ENCODE results near the gene LAMTOR2. TPM values are rescaled to one million over a fixed set of nuclear protein-coding genes. Genes with fewer than 3 reads are reported as not detected.
A peak's percentile ranks its signal among the peaks of the same experiment; 100 is the strongest.
"Not testable (repeated sequence)": the region's sequence is repeated elsewhere in the genome, so short reads cannot be mapped to it uniquely, and the experiment has no call there.

Gene LAMTOR2
- total and polyA plus RNA-seq, 2 of the 4 experiments (the other 2 are of a cell fraction) = 50.0 to 89.0 TPM

- Histone ChIP-seq H2AK9ac (replicated peaks; ENCODE audit: low read depth, low read length, poor library complexity) (no peak overlapping the region), H3K4me1 (ENCODE audit: control insufficient read depth, insufficient read depth, low read length) (peaks cover 9% of the 10 kb centered on the region), H3K4ac (ENCODE audit: low read depth, low read length) (no peak overlapping the region), H2BK120ac (ENCODE audit: low read depth, low read length) (no peak overlapping the region), H3K4me2 (ENCODE audit: low read depth, low read length) (no peak overlapping the region), H3K27ac (ENCODE audit: insufficient read depth, low read length) (no peak overlapping the region), H2BK5ac (ENCODE audit: low read depth, low read length, poor library complexity, severe bottlenecking) (no peak overlapping the region), H2AFZ (replicated peaks; ENCODE audit: low read length, poor library complexity) (no peak overlapping the region), H3K9me1 (ENCODE audit: insufficient read depth, low read length) (peaks cover 9% of the 10 kb centered on the region), H3K27me3 (ENCODE audit: control insufficient read depth, insufficient read depth, low read length) (no peaks in the 10 kb centered on the region), H4K20me1 (ENCODE audit: insufficient read depth, low read length) (peaks cover 18% of the 10 kb centered on the region), H3K9ac (ENCODE audit: low read depth, low read length) (no peak overlapping the region), H3K79me1 (ENCODE audit: low read depth in 1 of 2, low read length in 2 of 2) (peaks cover 5 to 22% of the 10 kb centered on the region in 2 experiments; a peak in 3 of 4 replicates), H3K56ac (ENCODE audit: extremely low read depth, insufficient read depth, low read length) (no peak overlapping the region), H3K36me3 (ENCODE audit: control insufficient read depth, insufficient read depth, low read length) (peaks cover 14% of the 10 kb centered on the region; the same call in 1 of the 2 replicates), H3K18ac (ENCODE audit: low read depth, low read length) (no peak overlapping the region), H3K14ac (replicated peaks; ENCODE audit: low read depth, low read length) (no peak overlapping the region), H2BK20ac (ENCODE audit: low read depth, low read length) (no peak overlapping the region), H3K23ac (ENCODE audit: low read depth, low read length) (no peak overlapping the region), H2BK15ac (ENCODE audit: low read depth, low read length) (no peak overlapping the region), H2AK5ac (ENCODE audit: low read depth, low read length) (no peak overlapping the region; the same call in 1 of the 2 replicates), H4K8ac (ENCODE audit: low read depth in 2 of 2, low read length in 2 of 2) (no peak overlapping the region), H3K4me3 (ENCODE audit: insufficient read depth, low read depth, low read length) (no peak overlapping the region), H3K9me3 (ENCODE audit: control insufficient read depth, insufficient read depth, low read length) (no peaks in the 10 kb centered on the region), H4K91ac (ENCODE audit: insufficient read depth, low read depth, low read length) (no peak overlapping the region), H4K5ac (ENCODE audit: low read depth, low read length) (no peak overlapping the region)
- DNase-seq (no peak), ATAC-seq (ENCODE audit: low read depth) (no peak)
- no peak for TF ChIP-seq CEBPB (IDR thresholded peaks at IDR 0.05; ENCODE audit: low read depth, low read length)
- TF ChIP-seq SMC3 (IDR thresholded peaks at IDR 0.05; ENCODE audit: low read depth, low read length) = no peak
- BruUV-seq (replicated peaks) = no TSS peak
- in situ Hi-C loops (cut with MboI; ENCODE audit: low sequenced_read_pairs) (no loop called here), intact Hi-C loops (cut with micrococcal nuclease) (no loop called here), dilution Hi-C loops (cut with HindIII; ENCODE audit: low sequenced_read_pairs, unreplicated experiment) (no loop called here)
- POLR2A ChIA-PET (ENCODE audit: unreplicated experiment) = no interaction called here
- CTCF ChIA-PET = no interaction called here
- WGBS, 2 experiments (ENCODE audit: extremely low coverage in 2 of 2, insufficient read length in 1 of 2) = no CpG with 5 or more reads among the region's 4 CpGs
Observed at GRCh38 chr1:156070548-156070947, 16.0 kb downstream of the LAMTOR2 start.

DNA sequence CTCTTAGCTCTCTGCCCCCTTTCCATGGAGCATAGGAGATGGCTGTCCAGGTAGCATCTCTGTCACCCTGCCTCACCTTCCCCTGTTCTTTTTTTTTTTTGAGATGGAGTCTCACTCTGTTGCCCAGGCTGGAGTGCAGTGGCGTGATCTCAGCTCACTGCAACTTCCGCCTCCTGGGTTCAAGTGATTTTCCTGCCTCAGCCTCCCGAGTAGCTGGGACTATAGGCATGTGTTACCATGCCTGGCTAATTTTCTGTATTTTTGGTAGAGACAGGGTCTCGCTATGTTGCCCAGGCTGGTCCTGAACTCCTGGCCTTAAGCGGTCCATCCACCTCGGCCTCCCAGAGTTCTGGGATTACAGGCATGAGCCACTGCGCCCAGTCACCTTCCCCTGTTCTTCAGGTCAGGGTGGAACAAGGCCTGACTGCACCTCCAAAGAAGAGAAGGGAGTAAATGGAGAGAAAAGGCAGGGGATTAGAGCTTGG lies 16.8 kb downstream of the LAMTOR2 start:
- H4K91ac ChIP-seq (ENCODE audit: insufficient read depth, low read depth, low read length); H3K14ac ChIP-seq (replicated peaks; ENCODE audit: low read depth, low read length); H3K23ac ChIP-seq (ENCODE audit: low read depth, low read length); H2AK5ac ChIP-seq (ENCODE audit: low read depth, low read length); DNase-seq; H2BK15ac ChIP-seq (ENCODE audit: low read depth, low read length); H2BK120ac ChIP-seq (ENCODE audit: low read depth, low read length); ATAC-seq (ENCODE audit: low read depth); H3K27me3 ChIP-seq (ENCODE audit: control insufficient read depth, insufficient read depth, low read length); H2AFZ ChIP-seq (replicated peaks; ENCODE audit: low read length, poor library complexity); H3K56ac ChIP-seq (ENCODE audit: extremely low read depth, insufficient read depth, low read length); H4K8ac ChIP-seq (ENCODE audit: low read depth in 2 of 2, low read length in 2 of 2); H3K27ac ChIP-seq (ENCODE audit: insufficient read depth, low read length); H3K9me3 ChIP-seq (ENCODE audit: control insufficient read depth, insufficient read depth, low read length); dilution Hi-C loops (cut with HindIII; ENCODE audit: low sequenced_read_pairs, unreplicated experiment); POLR2A ChIA-PET (ENCODE audit: unreplicated experiment); H4K5ac ChIP-seq (ENCODE audit: low read depth, low read length); H3K9ac ChIP-seq (ENCODE audit: low read depth, low read length); H3K4ac ChIP-seq (ENCODE audit: low read depth, low read length); H3K9me1 ChIP-seq (ENCODE audit: insufficient read depth, low read length); H3K18ac ChIP-seq (ENCODE audit: low read depth, low read length); BruUV-seq (replicated peaks); in situ Hi-C loops (cut with MboI; ENCODE audit: low sequenced_read_pairs); intact Hi-C loops (cut with micrococcal nuclease); H3K4me2 ChIP-seq (ENCODE audit: low read depth, low read length); H2BK5ac ChIP-seq (ENCODE audit: low read depth, low read length, poor library complexity, severe bottlenecking); H2BK20ac ChIP-seq (ENCODE audit: low read depth, low read length); H3K4me3 ChIP-seq (ENCODE audit: insufficient read depth, low read depth, low read length): not testable (repeated sequence)
- CTCF ChIA-PET = interaction anchor here (0.6 kb wide), 1 partner anchor 52 kb away, joined by 3 read pairs; no protein-coding TSS in a partner anchor
- WGBS, 2 experiments (ENCODE audit: extremely low coverage in 2 of 2, insufficient read length in 1 of 2) = 100% methylated on average over 1 of the region's 7 CpGs; no CpG with 5 or more reads in 1 of the 2 experiments
- Histone ChIP-seq H2AK9ac (replicated peaks; ENCODE audit: low read depth, low read length, poor library complexity) (peak overlapping the region; percentile 65), H3K36me3 (ENCODE audit: control insufficient read depth, insufficient read depth, low read length) (peaks cover 22% of the 10 kb centered on the region), H3K79me1 (ENCODE audit: low read depth in 1 of 2, low read length in 2 of 2) (peaks cover 14 to 31% of the 10 kb centered on the region in 2 experiments; a peak in 3 of 4 replicates), H4K20me1 (ENCODE audit: insufficient read depth, low read length) (peaks cover 24% of the 10 kb centered on the region), H3K4me1 (ENCODE audit: control insufficient read depth, insufficient read depth, low read length) (peaks cover 14% of the 10 kb centered on the region)
